ENCODE measurements around the gene GPR142.

- TF ChIP-seq CTCF (IDR thresholded peaks at IDR 0.05; ENCODE audit: control extremely low read depth in 1 of 3, insufficient read depth in 1 of 3, low read depth in 1 of 3, low read length in 3 of 3) (no peak), POLR2A (IDR thresholded peaks at IDR 0.05; ENCODE audit: control extremely low read depth in 1 of 2, low read depth in 2 of 2, low read length in 2 of 2) (no peak), MAFK (IDR thresholded peaks at IDR 0.05; ENCODE audit: low read depth, low read length) (no peak)
Observed at GRCh38 chr17:74345433-74346241, 21.7 kb upstream of the GPR142 start.

Data from H1 (cell line).